Measurements from ENCODE around the gene LRBA. TPM values are rescaled to one million over a fixed set of nuclear protein-coding genes. Genes with fewer than 3 reads are reported as not detected.

LRBA gene
- total RNA-seq, 1 experiment from 2014 or later, result 55.3 TPM

DNA sequence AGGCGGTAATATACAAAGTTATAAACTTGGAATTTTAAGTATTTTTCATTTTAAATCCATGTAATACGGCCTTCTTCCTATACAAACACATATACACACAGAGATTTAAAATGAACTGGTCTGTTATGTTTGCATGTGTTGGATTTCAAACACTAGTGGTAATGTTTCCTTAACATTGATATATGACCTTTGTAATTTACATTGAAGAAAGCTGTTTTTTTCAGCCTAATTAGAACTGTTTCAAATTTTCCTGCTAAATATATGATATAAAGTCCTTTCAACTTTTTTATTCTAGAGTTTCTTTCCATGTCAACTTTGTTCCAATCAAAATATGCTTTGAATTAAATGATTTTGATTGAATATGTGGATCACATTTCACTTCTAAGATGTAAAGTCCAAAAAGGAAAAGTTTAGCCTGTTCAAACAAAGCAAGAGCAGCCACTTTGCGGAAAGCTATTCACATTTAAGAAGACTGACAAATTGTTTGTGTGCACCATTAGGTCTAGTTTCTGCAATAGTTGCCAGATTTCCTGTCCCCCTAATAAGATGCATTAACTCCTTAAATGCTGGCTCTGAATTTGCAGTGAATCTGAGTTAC is 659.1 kb downstream of the LRBA start:
- Histone ChIP-seq H3K79me2 (ENCODE audit: insufficient read depth, low read length) (no peaks in the 10 kb centered on the region), H3K9ac (ENCODE audit: extremely low read depth, insufficient read length, low read length) (no peak overlapping the region), H3K56ac (ENCODE audit: insufficient read length, low read depth, low read length) (no peak overlapping the region), H2BK12ac (ENCODE audit: insufficient read length, low read depth, low read length) (no peak overlapping the region), H2BK5ac (ENCODE audit: insufficient read length, low read length) (no peak overlapping the region), H2BK20ac (ENCODE audit: low read depth, low read length, poor library complexity, severe bottlenecking) (no peak overlapping the region), H4K20me1 (ENCODE audit: control insufficient read depth, insufficient read depth, insufficient read length) (no peaks in the 10 kb centered on the region), H4K8ac (replicated peaks; ENCODE audit: insufficient read length, low read depth, low read length) (no peak overlapping the region), H3K14ac (ENCODE audit: insufficient read depth, low read length) (no peak overlapping the region), H3K23me2 (ENCODE audit: insufficient read length, low read depth, low read length, poor library complexity, severe bottlenecking) (no peaks in the 10 kb centered on the region), H2AK5ac (ENCODE audit: insufficient read length, low read length) (no peak overlapping the region), H4K5ac (ENCODE audit: insufficient read length, low read depth, low read length) (no peak overlapping the region), H3K23ac (ENCODE audit: insufficient read length, low read depth, low read length) (no peak overlapping the region), H3K4me1 (ENCODE audit: insufficient read depth, low read length) (no peaks in the 10 kb centered on the region), H2AFZ (ENCODE audit: low read length) (no peak overlapping the region), H3K27ac (ENCODE audit: insufficient read length, low read depth, low read length) (no peak overlapping the region), H3K79me1 (ENCODE audit: insufficient read depth, low read depth, low read length, poor library complexity, severe bottlenecking) (no peaks in the 10 kb centered on the region), H3K18ac (ENCODE audit: insufficient read length, low read depth, low read length) (no peak overlapping the region), H3K4me2 (ENCODE audit: insufficient read depth, insufficient read length, low read length) (no peak overlapping the region), H3K27me3 (ENCODE audit: insufficient read depth, low read length) (no peaks in the 10 kb centered on the region), H3T11ph (ENCODE audit: low read length) (no peak overlapping the region), H2BK15ac (ENCODE audit: low read depth, low read length) (no peak overlapping the region), H4K91ac (ENCODE audit: insufficient read length, low read depth, low read length) (no peak overlapping the region), H2BK120ac (ENCODE audit: low read depth, low read length, poor library complexity, severe bottlenecking) (no peak overlapping the region), H3K4ac (ENCODE audit: low read depth, low read length) (no peak overlapping the region), H3K9me3 (ENCODE audit: control insufficient read depth, low read depth, low read length) (no peaks in the 10 kb centered on the region)
- no peak overlapping the region for H3K4me3 Mint-ChIP-seq
- no peak overlapping the region for H3K27ac Mint-ChIP-seq
- no peak for DNase-seq
- no peaks in the 10 kb centered on the region for H3K36me3 Mint-ChIP-seq (ENCODE audit: insufficient read depth in 1 of 3, low read depth in 3 of 3)
- H3K4me1 Mint-ChIP-seq, result no peaks in the 10 kb centered on the region
- no CpG with 5 or more reads among the region's 3 CpGs for WGBS (ENCODE audit: extremely low coverage, insufficient read length, low lambda C conversion rate)
- no peaks in the 10 kb centered on the region for H3K27me3 Mint-ChIP-seq (ENCODE audit: low read depth)
- H3K9me3 Mint-ChIP-seq, result no peaks in the 10 kb centered on the region
- TF ChIP-seq, protein P1, sequence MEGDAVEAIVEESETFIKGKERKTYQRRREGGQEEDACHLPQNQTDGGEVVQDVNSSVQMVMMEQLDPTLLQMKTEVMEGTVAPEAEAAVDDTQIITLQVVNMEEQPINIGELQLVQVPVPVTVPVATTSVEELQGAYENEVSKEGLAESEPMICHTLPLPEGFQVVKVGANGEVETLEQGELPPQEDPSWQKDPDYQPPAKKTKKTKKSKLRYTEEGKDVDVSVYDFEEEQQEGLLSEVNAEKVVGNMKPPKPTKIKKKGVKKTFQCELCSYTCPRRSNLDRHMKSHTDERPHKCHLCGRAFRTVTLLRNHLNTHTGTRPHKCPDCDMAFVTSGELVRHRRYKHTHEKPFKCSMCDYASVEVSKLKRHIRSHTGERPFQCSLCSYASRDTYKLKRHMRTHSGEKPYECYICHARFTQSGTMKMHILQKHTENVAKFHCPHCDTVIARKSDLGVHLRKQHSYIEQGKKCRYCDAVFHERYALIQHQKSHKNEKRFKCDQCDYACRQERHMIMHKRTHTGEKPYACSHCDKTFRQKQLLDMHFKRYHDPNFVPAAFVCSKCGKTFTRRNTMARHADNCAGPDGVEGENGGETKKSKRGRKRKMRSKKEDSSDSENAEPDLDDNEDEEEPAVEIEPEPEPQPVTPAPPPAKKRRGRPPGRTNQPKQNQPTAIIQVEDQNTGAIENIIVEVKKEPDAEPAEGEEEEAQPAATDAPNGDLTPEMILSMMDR (conservative IDR thresholded peaks at IDR 0.05), result no peak
